GM03348 (cell line): ENCODE measurements around the gene RALY.
"Not testable (repeated sequence)": the region's sequence is repeated elsewhere in the genome, so short reads cannot be mapped to it uniquely, and the experiment has no call there.

Experiments used
- DNase-seq: peaks from one replicate; pipeline ENCODE4 v3.0.0; 2012; ENCODE audit warnings: low spot score

Gene RALY

DNA sequence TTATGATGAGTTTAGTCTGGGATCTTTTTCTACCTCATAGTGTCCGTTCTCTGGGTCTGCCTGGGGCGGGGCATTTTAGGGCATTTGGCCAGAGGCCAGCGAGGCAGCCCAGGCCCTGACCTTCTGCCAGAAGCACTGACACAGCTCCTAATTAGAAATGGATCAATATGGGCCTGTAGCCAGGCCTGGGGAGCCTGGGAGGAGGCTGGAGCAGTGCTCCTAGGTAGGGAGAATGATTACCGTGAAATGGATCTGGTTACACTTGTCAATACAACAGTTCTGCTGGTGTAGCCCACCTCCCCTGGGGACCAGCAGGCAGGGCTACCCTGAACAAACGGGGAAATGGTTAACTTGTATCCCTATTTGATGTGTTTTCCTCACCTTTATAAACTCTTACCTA is 23.0 kb downstream of the RALY start:
- no peak for DNase-seq

DNA sequence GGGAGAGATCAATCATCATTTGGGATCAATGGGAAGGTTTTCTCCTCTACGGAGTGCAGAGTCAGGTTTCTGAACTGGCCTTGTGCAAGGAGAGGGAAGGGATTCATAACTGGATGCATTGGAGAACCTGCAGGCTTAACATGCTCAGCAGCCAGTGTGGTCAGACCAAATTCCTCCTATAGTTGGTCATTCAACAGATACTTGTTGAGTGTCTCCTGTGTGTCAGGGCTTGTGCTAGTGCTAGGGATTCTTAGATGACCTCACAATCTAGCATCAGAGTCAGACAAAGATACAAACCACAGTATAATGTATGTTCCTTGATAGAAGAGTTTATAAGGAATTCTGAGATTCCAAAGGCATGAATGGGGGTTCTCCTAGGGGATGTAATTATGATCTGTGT is 23.9 kb downstream of the RALY start:
- peak; percentile 68 for DNase-seq

- no peak for DNase-seq
Measured at GRCh38 chr20:34018166-34018565, 24.5 kb downstream of the RALY start.

- peak; percentile 20 for DNase-seq
Measured at GRCh38 chr20:34022151-34022838, 28.6 kb downstream of the RALY start.

GRCh38 chr20:34022839-34023234 is 29.1 kb downstream of the RALY start:
- DNase-seq, result no peak

GRCh38 chr20:34023937-34024722 is 30.4 kb downstream of the RALY start:
- DNase-seq, result no peak

GRCh38 chr20:34024723-34025351 is 31.1 kb downstream of the RALY start:
- no peak for DNase-seq

DNA sequence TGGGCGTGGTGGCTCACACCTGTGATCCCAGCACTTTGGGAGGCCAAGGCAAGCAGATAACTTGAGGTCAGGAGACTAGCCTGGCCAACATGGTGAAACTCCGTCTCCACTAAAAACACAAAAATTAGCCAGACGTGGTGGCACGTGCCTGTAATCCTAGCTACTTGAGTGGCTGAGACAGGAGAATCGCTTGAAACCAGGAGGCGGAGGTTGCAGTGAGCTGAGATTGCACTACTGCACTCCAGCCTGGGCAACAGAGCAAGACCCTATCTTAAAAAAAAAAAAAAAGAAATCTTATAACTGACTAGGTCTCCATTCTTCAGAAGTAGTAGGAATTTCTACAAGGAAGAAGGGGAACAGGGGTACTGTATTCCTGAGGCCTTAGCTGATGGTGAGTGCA is 34.3 kb downstream of the RALY start:
- not testable (repeated sequence) for DNase-seq

DNA sequence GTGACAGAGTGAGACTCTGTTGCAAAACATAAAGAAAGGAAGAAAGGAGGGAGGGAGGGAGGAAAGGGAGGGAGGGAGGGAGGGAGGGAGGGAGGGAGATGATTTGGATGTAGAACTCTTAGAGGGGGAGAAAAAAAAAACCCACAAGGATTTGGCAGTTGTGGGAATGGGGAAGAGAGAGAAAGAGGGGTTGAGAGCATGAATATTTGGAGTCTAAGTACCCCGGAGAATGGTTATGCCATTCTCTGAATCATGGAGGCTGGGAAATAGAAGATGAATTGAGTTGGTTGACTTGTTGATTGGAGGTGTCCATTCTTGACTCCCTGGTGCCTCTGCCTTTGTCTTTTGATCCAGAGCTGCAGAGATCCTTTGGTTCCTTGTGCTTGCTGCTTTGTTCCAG is 35.7 kb downstream of the RALY start:
- no peak for DNase-seq

DNA sequence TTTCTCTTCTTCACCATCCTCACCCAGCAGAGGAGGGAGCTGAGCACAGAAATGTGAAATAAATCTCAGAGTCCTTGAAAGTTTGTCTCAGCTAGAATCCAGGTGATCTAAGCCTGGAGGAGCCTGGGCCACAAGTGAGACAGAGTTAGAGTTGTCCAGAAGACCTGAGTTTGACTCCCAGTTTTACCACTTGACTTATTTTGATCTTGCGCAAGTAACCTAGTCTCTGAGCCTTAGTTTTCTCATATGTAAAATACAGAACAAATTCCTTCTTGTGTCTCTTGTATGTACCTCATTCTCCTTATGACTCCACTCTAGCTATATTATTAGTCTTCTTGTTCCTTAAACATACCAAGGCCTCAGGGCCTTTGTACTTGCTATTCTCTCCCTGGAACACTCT is 36.7 kb downstream of the RALY start:
- no peak for DNase-seq

DNA sequence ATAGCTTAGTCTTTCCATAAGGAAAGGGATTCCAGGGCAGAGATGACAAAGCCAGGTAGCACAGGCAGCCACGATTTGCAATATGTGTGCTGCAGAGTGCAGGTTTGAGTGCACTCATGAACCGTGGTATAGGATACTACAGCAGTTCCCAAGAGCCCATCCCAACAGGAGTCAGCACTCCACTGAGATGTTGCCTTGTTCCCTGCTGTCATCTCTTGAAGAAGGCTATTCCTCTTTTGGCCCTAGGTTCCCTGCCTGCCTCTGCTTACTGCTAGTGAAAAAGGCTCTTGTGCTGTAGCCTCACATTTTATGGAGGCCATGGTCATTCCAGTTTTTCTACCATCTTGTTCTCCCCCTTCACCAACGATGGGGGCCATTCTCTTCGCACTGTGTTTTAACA is 40.2 kb downstream of the RALY start:
- no peak for DNase-seq

GRCh38 chr20:34037121-34037520 is 43.4 kb downstream of the RALY start:
- DNase-seq, result no peak

DNA sequence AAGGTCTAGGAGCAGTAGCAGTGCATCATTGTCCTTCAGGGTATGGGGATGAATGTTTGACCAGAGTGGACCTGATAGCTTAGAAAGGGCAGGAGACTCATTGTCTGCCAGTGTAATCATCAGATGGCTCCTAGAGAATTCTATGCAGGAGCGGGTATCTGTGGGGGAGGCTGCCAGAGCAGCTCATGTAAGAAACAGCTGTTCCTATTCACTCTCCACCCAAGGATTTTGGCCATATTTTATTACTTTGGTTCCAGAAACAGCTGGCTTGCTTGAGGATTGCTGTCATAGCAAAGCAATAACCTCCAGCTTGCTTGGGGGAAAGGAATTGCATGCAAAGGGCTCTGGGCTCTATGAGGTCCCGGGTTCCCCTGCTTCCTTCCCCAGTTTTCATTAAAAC is 44.1 kb downstream of the RALY start:
- DNase-seq, result peak; percentile 69

DNA sequence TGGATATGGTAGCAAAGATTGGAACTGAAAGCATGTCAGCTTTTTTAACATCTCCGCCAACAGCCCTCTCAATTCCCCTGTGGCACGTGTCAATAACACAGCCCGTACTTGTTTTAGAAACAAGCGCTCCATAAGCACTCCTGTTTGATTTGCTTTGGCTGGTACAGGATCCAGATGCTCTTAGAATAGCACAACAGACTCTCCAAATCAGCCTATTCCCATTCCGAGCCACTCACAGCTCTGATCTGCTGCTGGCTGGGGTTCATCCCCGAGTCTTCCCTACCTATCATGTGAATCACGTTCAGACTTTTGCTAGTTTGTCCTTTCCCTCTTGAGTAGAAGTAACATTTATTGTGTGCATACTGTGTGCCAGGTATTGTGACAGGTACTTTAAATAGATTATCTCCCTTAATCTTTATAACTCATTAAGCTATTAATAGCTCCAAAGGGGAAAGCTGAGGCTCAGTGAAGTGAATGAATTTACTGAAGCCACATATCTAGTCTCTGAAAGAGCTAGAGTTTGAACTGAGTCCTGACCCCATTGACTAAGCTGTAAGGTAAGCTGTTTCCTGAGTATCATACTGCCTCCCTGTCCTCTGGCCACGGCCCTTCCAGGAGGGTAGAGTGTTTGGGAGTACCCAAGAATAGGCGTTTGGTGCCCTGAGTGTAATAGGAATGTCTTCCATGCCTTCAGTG is 46.7 kb downstream of the RALY start:
- no peak for DNase-seq

DNA sequence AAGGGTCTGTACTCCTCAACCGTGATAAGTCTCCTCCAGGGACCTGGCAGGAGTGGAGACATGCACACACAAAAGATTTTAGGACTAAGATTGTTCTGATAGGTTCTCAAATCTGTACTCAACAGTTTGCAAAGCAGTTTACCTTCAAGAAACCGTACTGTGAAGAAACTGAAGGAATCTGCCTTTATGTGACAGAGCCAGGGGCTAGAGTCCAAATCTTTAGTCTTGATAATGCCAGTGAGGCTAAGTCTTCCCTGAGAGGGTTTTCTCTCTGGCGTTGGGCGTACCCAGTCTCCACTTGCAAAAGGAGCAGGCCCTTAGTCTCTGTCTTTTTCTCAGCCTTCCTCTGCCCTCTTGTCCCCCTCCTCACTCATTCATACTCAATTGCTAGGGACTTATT is 47.5 kb downstream of the RALY start:
- DNase-seq, result no peak

GRCh38 chr20:34042262-34042661 is 48.6 kb downstream of the RALY start:
- DNase-seq, result no peak

DNA sequence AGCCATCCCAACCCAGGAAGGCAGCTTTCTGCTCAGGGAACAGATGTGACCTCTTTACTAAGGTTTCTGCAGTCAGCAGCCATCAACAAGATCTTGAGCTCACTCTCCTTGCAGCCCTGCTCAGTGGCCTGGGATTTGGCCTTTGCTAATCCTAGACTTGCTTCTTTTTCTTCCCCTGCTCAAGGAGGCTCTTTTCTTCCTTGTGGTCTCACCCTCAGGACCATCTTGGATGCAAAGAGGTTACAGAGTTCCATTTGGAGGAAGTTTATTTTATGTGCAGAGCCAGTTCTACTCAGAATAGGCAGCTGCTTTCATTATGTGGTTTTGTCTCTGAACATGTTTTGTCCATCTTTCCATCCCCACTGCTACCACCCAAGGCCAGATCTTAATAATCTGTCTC is 49.3 kb downstream of the RALY start:
- DNase-seq, result no peak

DNA sequence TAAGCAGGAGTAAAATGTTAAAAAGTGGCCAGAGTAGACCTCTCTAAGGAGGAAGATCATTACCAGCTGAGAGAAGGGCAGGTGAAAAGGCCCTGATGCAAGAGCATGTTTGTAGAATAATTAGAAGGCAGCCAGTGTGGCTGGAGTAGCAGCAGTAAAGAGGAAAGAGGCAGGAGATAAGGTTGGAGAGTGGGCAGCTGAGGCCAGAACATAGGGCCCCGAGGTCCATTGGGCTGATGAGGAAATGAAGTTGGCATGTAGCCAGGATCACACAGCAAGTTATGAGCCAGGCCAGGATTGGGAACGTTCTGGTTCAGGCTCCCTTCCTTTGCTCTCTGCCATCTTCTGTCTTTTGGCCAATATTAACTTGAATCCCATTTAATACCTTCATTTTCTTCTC is 51.6 kb downstream of the RALY start:
- peak; percentile 19 for DNase-seq

DNA sequence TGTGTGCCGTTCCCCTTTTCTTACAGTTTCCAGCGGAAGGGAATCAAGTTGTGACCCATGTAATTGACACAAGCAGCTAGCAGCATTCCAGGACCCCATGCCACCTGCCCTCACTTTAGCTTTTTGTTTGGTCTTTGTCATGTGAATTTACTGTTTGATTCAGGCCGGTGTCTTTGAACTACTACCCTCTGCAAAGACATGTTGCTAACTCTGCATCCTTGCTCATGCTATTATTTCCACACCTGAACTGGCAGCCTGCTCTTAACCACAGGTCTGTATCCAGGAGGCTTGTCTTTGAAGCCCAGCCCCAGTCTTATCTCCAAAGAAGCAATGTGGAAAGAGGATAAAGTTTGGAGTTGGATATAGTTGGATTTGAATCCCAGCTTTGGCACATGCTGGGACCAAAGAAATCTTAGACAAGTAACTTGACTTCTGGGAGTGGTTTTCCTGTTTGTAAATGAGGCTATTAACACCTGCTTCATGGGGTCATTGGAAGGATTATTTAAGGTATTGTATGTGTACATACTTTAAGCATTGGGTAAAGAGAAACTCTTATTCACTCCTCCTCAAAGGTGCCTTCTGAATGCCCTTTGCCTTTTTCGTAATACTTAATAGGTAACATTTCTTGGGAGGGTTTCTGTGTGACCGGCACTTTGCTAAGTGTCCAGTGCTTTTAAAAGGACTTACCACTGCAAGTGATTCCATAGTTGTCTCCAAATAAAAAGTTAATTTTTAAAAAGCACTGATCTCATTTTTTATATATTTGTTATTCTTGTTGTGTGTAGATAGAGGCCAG is 52.4 kb downstream of the RALY start:
- no peak for DNase-seq

GRCh38 chr20:34047010-34047687 is 53.4 kb downstream of the RALY start:
- DNase-seq, result no peak

DNA sequence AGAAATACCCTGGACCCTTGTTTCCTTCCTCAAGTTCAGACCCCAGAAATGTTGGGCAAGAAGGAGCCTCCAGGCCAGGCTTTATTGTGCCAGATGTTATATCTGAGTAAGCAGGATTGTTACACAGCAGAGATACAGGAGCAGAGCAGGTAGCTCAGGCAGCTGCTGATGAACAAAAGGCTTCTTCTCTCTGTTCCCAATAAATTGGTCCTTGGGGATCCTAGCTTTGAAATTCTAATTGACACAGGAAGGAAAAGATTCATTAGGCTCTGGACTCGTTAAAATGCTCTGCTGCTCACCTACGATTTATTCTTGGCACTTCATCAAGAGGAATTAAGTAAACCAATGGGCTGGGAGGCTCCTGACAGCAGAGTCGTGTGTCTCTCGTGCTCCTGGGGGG is 54.2 kb downstream of the RALY start:
- DNase-seq, result no peak
